ENCODE measurements around the gene CACNG4.

CACNG4 gene

GRCh38 chr17:66978514-66979061 is 14.1 kb downstream of the CACNG4 start:
- no peak overlapping the region for H3K4me3 ChIP-seq (replicated peaks; ENCODE audit: low read depth, low read length)
- no peak for DNase-seq (ENCODE audit: extremely low read depth, low read depth)
- TF ChIP-seq, protein P1, sequence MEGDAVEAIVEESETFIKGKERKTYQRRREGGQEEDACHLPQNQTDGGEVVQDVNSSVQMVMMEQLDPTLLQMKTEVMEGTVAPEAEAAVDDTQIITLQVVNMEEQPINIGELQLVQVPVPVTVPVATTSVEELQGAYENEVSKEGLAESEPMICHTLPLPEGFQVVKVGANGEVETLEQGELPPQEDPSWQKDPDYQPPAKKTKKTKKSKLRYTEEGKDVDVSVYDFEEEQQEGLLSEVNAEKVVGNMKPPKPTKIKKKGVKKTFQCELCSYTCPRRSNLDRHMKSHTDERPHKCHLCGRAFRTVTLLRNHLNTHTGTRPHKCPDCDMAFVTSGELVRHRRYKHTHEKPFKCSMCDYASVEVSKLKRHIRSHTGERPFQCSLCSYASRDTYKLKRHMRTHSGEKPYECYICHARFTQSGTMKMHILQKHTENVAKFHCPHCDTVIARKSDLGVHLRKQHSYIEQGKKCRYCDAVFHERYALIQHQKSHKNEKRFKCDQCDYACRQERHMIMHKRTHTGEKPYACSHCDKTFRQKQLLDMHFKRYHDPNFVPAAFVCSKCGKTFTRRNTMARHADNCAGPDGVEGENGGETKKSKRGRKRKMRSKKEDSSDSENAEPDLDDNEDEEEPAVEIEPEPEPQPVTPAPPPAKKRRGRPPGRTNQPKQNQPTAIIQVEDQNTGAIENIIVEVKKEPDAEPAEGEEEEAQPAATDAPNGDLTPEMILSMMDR (IDR thresholded peaks at IDR 0.05; ENCODE audit: low read depth, low read length, missing control alignments): no peak

DNA sequence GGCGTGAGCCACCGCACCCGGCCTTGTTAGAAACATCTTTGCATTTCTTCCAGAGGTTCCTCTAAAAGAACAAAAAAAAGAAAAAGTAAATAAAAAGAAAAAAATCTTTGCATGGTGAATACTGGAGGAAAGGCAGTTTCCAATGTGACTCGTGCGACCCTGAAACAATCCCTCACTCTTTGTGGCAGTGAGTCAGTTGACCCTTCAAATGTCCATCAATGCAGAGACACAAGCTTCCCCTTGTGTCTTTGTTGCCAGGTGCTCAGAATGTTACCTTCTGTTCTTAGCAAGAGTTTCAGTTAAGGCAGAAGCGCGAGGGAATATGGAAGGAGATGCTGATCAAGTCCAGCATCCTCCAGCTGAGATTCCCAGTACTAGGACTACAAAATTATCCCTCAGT is 16.4 kb downstream of the CACNG4 start:
- H3K4me3 ChIP-seq (replicated peaks; ENCODE audit: low read depth, low read length): no peak overlapping the region
- TF ChIP-seq, protein P1 (IDR thresholded peaks at IDR 0.05; ENCODE audit: low read depth, low read length, missing control alignments): no peak
- no peak for DNase-seq (ENCODE audit: extremely low read depth, low read depth)

- TF ChIP-seq, protein P1 (IDR thresholded peaks at IDR 0.05; ENCODE audit: low read depth, low read length, missing control alignments): no peak
- peak; percentile 48 for DNase-seq (ENCODE audit: extremely low read depth, low read depth)
- no peak overlapping the region for H3K4me3 ChIP-seq (replicated peaks; ENCODE audit: low read depth, low read length)
Observed at GRCh38 chr17:66981983-66982508, 17.5 kb downstream of the CACNG4 start.

DNA sequence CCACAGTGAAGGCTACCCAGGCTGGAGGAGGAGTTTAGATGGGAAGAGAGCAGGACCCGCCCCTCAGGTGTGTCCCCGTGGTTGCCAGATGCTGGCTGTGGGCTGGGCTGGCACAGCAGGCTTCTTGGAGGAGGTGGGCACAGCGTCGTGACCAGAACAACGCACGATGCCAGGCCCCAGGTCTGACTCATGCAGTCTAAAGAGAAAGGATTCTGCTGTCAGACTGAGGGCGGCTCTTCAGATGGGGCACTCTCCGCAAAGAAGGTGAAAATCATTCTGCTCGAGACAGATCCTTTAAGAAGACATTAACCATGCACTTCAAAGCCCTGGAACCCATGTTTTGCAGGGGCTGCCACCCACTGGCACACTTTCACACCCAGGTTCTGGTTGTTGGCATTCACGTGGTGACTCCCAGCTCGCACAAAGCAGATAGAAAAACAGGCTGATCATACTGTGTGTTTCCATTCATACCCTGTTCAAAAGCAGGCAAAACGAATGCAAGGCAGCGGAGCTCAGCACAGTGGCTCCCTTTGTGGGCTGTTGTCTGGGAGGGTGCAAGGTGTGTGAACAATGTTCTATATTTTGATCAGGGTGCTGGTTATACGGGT is 19.0 kb downstream of the CACNG4 start:
- H3K4me3 ChIP-seq (replicated peaks; ENCODE audit: low read depth, low read length): no peak overlapping the region
- TF ChIP-seq, protein P1 (IDR thresholded peaks at IDR 0.05; ENCODE audit: low read depth, low read length, missing control alignments): no peak
- DNase-seq (ENCODE audit: extremely low read depth, low read depth): no peak

DNA sequence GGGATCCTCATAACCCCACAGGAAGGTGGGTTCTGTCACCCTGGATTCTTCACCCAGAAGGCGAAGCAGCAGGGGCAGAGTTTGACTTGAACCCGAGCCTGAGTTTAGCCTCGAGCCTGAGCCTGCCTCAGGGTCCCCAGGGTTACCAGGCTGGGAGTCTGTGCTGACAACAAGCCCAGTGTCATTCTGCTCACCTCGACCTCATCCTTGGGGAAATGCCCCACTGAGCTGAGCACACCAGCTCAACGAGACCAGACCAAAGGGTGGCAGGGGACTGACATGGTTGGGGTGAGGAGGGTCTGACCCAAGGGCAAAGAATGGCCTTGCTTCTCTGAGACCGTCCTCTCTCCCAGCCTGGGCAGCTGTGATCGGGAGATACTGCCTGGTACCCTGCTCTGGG is 20.2 kb downstream of the CACNG4 start:
- no peak overlapping the region for H3K4me3 ChIP-seq (replicated peaks; ENCODE audit: low read depth, low read length)
- TF ChIP-seq, protein P1 (IDR thresholded peaks at IDR 0.05; ENCODE audit: low read depth, low read length, missing control alignments): no peak
- no peak for DNase-seq (ENCODE audit: extremely low read depth, low read depth)

GRCh38 chr17:66985338-66986237 is 21.1 kb downstream of the CACNG4 start:
- H3K4me3 ChIP-seq (replicated peaks; ENCODE audit: low read depth, low read length): no peak overlapping the region
- TF ChIP-seq, protein P1 (IDR thresholded peaks at IDR 0.05; ENCODE audit: low read depth, low read length, missing control alignments): no peak
- no peak for DNase-seq (ENCODE audit: extremely low read depth, low read depth)

Measured in HFF-Myc (cell line).